NB4 (cell line): ENCODE data around the gene ZEB2.

ENCODE experiments used
- CTCF ChIP-seq: IDR thresholded peaks from one replicate; pipeline ENCODE4 v1.5.1; 2012; ENCODE audit warnings: low read depth, low read length
- POLR2A ChIP-seq: IDR thresholded peaks from 2 replicates; pipeline ENCODE4 v1.6.1; 2011; ENCODE audit warnings: mild to moderate bottlenecking; ENCODE audit not compliant: insufficient read length; ENCODE audit errors: extremely low read depth

GRCh38 chr2:144389151-144389929, 130.6 kb downstream of the ZEB2 start:
- TF ChIP-seq CTCF (no peak), POLR2A (no peak)
